Measurements from ENCODE around the gene IL7R.

GRCh38 chr5:35902046-35902672, 45.5 kb downstream of the IL7R start:
- TF ChIP-seq, protein P1, sequence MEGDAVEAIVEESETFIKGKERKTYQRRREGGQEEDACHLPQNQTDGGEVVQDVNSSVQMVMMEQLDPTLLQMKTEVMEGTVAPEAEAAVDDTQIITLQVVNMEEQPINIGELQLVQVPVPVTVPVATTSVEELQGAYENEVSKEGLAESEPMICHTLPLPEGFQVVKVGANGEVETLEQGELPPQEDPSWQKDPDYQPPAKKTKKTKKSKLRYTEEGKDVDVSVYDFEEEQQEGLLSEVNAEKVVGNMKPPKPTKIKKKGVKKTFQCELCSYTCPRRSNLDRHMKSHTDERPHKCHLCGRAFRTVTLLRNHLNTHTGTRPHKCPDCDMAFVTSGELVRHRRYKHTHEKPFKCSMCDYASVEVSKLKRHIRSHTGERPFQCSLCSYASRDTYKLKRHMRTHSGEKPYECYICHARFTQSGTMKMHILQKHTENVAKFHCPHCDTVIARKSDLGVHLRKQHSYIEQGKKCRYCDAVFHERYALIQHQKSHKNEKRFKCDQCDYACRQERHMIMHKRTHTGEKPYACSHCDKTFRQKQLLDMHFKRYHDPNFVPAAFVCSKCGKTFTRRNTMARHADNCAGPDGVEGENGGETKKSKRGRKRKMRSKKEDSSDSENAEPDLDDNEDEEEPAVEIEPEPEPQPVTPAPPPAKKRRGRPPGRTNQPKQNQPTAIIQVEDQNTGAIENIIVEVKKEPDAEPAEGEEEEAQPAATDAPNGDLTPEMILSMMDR (IDR thresholded peaks at IDR 0.05), result no peak
- TF ChIP-seq POLR2A (IDR thresholded peaks at IDR 0.05) (no peak), POLR2AphosphoS5 (IDR thresholded peaks at IDR 0.05) (no peak)
